Measurements from ENCODE around the gene MAB21L1. TPM values are rescaled to one million over a fixed set of nuclear protein-coding genes. Genes with fewer than 3 reads are reported as not detected.

Gene MAB21L1
- total and polyA plus RNA-seq, 2 donors (not counting 3 experiments of a cell fraction or from before 2014, with no cell fraction given), result 0.03 TPM; not detected in 1

DNA sequence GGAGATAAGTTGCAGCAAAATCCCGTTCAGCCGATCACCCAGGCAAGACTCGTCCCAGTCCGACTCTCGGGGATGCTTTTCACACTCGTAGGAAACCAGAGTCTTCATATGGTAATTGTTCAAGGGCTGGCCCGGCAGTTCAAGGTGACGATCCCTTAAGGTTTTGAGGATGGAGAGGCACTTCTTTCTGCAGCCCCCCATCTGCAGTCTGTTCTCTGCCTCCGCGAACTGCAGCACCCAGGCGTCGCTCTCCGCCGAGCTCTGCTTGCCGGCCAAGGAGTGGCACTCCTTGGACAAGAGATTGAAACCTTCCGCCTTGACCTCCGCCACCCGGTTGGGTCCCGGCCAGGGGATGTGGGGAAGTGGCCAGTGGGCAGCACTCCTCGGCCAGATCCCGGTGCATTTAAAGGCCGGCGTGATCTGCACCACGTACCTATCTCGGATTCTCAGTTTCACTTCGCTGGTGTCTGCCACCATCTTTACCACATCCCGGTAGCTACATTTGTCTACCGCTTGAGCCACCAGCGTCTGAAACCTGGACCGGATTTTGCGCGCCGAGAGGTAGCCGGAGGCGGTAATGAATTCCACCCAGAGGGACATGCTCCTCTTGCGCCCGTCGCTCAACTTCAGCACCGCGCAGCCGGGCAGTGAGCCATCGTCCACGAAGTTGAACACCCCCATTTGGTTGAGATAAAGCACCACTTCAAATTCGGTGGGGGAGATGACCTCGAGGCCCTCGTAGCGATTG is 1.1 kb downstream of the MAB21L1 start:
- no peaks in the 10 kb centered on the region for H3K9me1 ChIP-seq (replicated peaks; ENCODE audit: control insufficient read depth, extremely low read depth, insufficient read depth, low read length)
- no peaks in the 10 kb centered on the region for H3K9me3 ChIP-seq (replicated peaks; ENCODE audit: control insufficient read depth, insufficient read depth, low read length)
- dilution Hi-C loops (cut with MboI; ENCODE audit: extremely low pct_ligation_motif_present, low sequenced_read_pairs) (no loop called here), intact Hi-C loops (cut with micrococcal nuclease) (loop anchor here (2.0 to 10.0 kb wide), 2 partner anchors 83 to 261 kb away; no protein-coding TSS in a partner anchor)
- no peak overlapping the region for H3K27ac ChIP-seq (ENCODE audit: insufficient read depth, low read depth, low read length)
- BruUV-seq (replicated peaks), result no TSS peak
- DNase-seq (ENCODE audit: low read depth, low spot score), result peak; percentile 28
- no peaks in the 10 kb centered on the region for H3K36me3 ChIP-seq (ENCODE audit: control insufficient read depth in 2 of 2, extremely low read depth in 1 of 2, insufficient read depth in 2 of 2, low read length in 2 of 2)
- H3K9ac ChIP-seq (replicated peaks; ENCODE audit: extremely low read depth, insufficient read depth, low read length), result no peak overlapping the region
- TF ChIP-seq FOS (IDR thresholded peaks at IDR 0.05; ENCODE audit: borderline replicate concordance, insufficient read depth, low read length) (no peak), MYC (IDR thresholded peaks at IDR 0.05; ENCODE audit: low read depth, low read length) (no peak), EZH2 (IDR thresholded peaks at IDR 0.05; ENCODE audit: borderline replicate concordance, low read depth, low read length, severe bottlenecking) (no peak), GATA2 (IDR thresholded peaks at IDR 0.05; ENCODE audit: insufficient read depth, insufficient read length, low read depth, low read length) (no peak)
- TF ChIP-seq, protein P1, sequence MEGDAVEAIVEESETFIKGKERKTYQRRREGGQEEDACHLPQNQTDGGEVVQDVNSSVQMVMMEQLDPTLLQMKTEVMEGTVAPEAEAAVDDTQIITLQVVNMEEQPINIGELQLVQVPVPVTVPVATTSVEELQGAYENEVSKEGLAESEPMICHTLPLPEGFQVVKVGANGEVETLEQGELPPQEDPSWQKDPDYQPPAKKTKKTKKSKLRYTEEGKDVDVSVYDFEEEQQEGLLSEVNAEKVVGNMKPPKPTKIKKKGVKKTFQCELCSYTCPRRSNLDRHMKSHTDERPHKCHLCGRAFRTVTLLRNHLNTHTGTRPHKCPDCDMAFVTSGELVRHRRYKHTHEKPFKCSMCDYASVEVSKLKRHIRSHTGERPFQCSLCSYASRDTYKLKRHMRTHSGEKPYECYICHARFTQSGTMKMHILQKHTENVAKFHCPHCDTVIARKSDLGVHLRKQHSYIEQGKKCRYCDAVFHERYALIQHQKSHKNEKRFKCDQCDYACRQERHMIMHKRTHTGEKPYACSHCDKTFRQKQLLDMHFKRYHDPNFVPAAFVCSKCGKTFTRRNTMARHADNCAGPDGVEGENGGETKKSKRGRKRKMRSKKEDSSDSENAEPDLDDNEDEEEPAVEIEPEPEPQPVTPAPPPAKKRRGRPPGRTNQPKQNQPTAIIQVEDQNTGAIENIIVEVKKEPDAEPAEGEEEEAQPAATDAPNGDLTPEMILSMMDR (IDR thresholded peaks at IDR 0.05; ENCODE audit: extremely low read depth in 1 of 2, insufficient read depth in 1 of 2, low read depth in 1 of 2, low read length in 2 of 2), result no peak
- TF ChIP-seq, protein P2, sequence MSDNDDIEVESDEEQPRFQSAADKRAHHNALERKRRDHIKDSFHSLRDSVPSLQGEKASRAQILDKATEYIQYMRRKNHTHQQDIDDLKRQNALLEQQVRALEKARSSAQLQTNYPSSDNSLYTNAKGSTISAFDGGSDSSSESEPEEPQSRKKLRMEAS (IDR thresholded peaks at IDR 0.05; ENCODE audit: insufficient read depth, insufficient read length), result no peak
- no peaks in the 10 kb centered on the region for H3K27me3 ChIP-seq (ENCODE audit: control insufficient read depth in 2 of 2, insufficient read depth in 2 of 2, low read length in 2 of 2)
- POLR2A ChIA-PET, result no interaction called here
- peak overlapping the region; percentile 71 for H3K4me2 ChIP-seq (ENCODE audit: insufficient read depth, low read length)
- H4K20me1 ChIP-seq (replicated peaks; ENCODE audit: control insufficient read depth, extremely low read depth, insufficient read depth, low read length), result no peaks in the 10 kb centered on the region
- CTCF ChIA-PET, result interaction anchor here (1.3 kb wide), 1 partner anchor 15 kb away, joined by 3 read pairs; no protein-coding TSS in a partner anchor
- H3K79me2 ChIP-seq (ENCODE audit: control insufficient read depth, insufficient read depth, low read length), result no peaks in the 10 kb centered on the region
- no peak for FAIRE-seq
- peak overlapping the region; percentile 0 to 63 (median 58) for H3K4me3 ChIP-seq (replicated peaks in 1 of 3; ENCODE audit: insufficient read depth in 1 of 3, low read depth in 1 of 3, low read length in 3 of 3)
- H2AFZ ChIP-seq (ENCODE audit: low read depth, low read length), result peak overlapping the region; percentile 6
- peaks cover 4% of the 10 kb centered on the region for H3K4me1 ChIP-seq (ENCODE audit: control insufficient read depth, extremely low read depth, insufficient read depth, low read length)

All from endothelial cell of umbilical vein (primary cell).